IMR-90 (cell line): ENCODE measurements around the gene UGT1A4. TPM values are rescaled to one million over a fixed set of nuclear protein-coding genes. Genes with fewer than 3 reads are reported as not detected.

Experiments used
- ATAC-seq: fragments of 200-7000 bp; cut with Tn5 transposase; 2 replicates; pipeline ENCODE4 v1.9.1; 2020; ENCODE audit warnings: low read depth, mild to moderate bottlenecking, moderate library complexity
- BruUV-seq: library from RNA; stranded (reverse); fragments of 400-500 nt; replicated peaks from 2 replicates; lab custom pipeline; 2021; lab: Mats Ljungman, UMichigan
- CTCF ChIA-PET: fragments of 300-600 bp; formaldehyde crosslinking; extraction: SDS; loops from one replicate; lab custom pipeline; 2021; ENCODE audit warnings: antibody characterized with exemption; lab: Yijun Ruan, JAX
- POLR2A ChIA-PET: fragments of 300-600 bp; sonication (Branson Sonifier 250); formaldehyde crosslinking; loops from one replicate; lab custom pipeline; 2022; ENCODE audit warnings: antibody characterized with exemption; ENCODE audit not compliant: unreplicated experiment; lab: Charles Lee
- DNase-seq: peaks from one replicate; pipeline ENCODE4 v3.0.0; 2013
- H2AFZ ChIP-seq: replicated peaks from 2 replicates; pipeline ENCODE3; 2013; ENCODE audit warnings: low read length, mild to moderate bottlenecking; ENCODE audit not compliant: poor library complexity
- H2AK5ac ChIP-seq: 2 replicates; pipeline ENCODE4 v1.6.1; 2013; ENCODE audit warnings: low read depth, low read length, inconsistent platforms
- H2AK9ac ChIP-seq: replicated peaks from 2 replicates; pipeline ENCODE3; 2013; ENCODE audit warnings: mild to moderate bottlenecking, low read depth, low read length, moderate library complexity; ENCODE audit not compliant: poor library complexity
- H2BK120ac ChIP-seq: 2 replicates; pipeline ENCODE4 v1.6.1; 2013; ENCODE audit warnings: low read depth, low read length, inconsistent platforms
- H2BK15ac ChIP-seq: 3 replicates; pipeline ENCODE4 v1.6.1; 2013; ENCODE audit warnings: low read depth, low read length, inconsistent platforms
- H2BK20ac ChIP-seq: 2 replicates; pipeline ENCODE4 v1.6.1; 2013; ENCODE audit warnings: low read depth, mild to moderate bottlenecking, inconsistent platforms, low read length, moderate library complexity
- H2BK5ac ChIP-seq: 2 replicates; pipeline ENCODE4 v1.6.1; 2013; ENCODE audit warnings: mild to moderate bottlenecking, low read depth, low read length, inconsistent platforms; ENCODE audit not compliant: poor library complexity, severe bottlenecking
- H3K14ac ChIP-seq: replicated peaks from 2 replicates; pipeline ENCODE4 v1.6.1; 2013; ENCODE audit warnings: low read depth, low read length, inconsistent platforms
- H3K18ac ChIP-seq: 2 replicates; pipeline ENCODE4 v1.6.1; 2013; ENCODE audit warnings: low read depth, low read length, control low read depth
- H3K23ac ChIP-seq: 2 replicates; pipeline ENCODE4 v1.6.1; 2013; ENCODE audit warnings: low read depth, low read length, inconsistent platforms
- H3K27ac ChIP-seq: 2 replicates; pipeline ENCODE4 v1.5.1; 2013; ENCODE audit warnings: mild to moderate bottlenecking, control low read depth, low read length; ENCODE audit not compliant: insufficient read depth
- H3K27me3 ChIP-seq: 2 replicates; pipeline ENCODE4 v1.6.1; 2013; ENCODE audit warnings: low read length; ENCODE audit not compliant: control insufficient read depth, insufficient read depth
- H3K36me3 ChIP-seq: 2 replicates; pipeline ENCODE4 v1.6.1; 2013; ENCODE audit warnings: low read length, mixed read lengths; ENCODE audit not compliant: control insufficient read depth, insufficient read depth
- H3K4ac ChIP-seq: 2 replicates; pipeline ENCODE4 v1.6.1; 2013; ENCODE audit warnings: low read depth, low read length, inconsistent platforms
- H3K4me1 ChIP-seq: 2 replicates; pipeline ENCODE4 v1.6.1; 2013; ENCODE audit warnings: low read length, mixed read lengths; ENCODE audit not compliant: control insufficient read depth, insufficient read depth
- H3K4me2 ChIP-seq: 2 replicates; pipeline ENCODE4 v1.6.1; 2013; ENCODE audit warnings: low read depth, mild to moderate bottlenecking, control low read depth, low read length, moderate library complexity
- H3K4me3 ChIP-seq: 2 replicates; pipeline ENCODE4 v1.5.1; 2013; ENCODE audit warnings: low read depth, mild to moderate bottlenecking, control low read depth, low read length, moderate library complexity; ENCODE audit not compliant: insufficient read depth
- H3K56ac ChIP-seq: 2 replicates; pipeline ENCODE4 v1.6.1; 2013; ENCODE audit warnings: low read length, inconsistent platforms; ENCODE audit not compliant: insufficient read depth; ENCODE audit errors: extremely low read depth
- H3K79me1 ChIP-seq, 2 experiments: 2 replicates each; pipeline ENCODE4 v1.6.1; 2013; ENCODE audit warnings: low read length in 2 of 2, inconsistent platforms in 1 of 2, low read depth in 1 of 2
- H3K9ac ChIP-seq: 2 replicates; pipeline ENCODE4 v1.6.1; 2013; ENCODE audit warnings: low read depth, low read length, control low read depth
- H3K9me1 ChIP-seq: 2 replicates; pipeline ENCODE4 v1.6.1; 2013; ENCODE audit warnings: low read length, inconsistent platforms; ENCODE audit not compliant: insufficient read depth
- H3K9me3 ChIP-seq: 2 replicates; pipeline ENCODE4 v1.6.1; 2013; ENCODE audit warnings: low read length; ENCODE audit not compliant: control insufficient read depth, insufficient read depth
- H4K20me1 ChIP-seq: 2 replicates; pipeline ENCODE4 v1.6.1; 2013; ENCODE audit warnings: low read length, inconsistent platforms; ENCODE audit not compliant: insufficient read depth
- H4K5ac ChIP-seq: 2 replicates; pipeline ENCODE4 v1.6.1; 2013; ENCODE audit warnings: mild to moderate bottlenecking, low read depth, low read length, control low read depth
- H4K8ac ChIP-seq, 2 experiments: 2 replicates each; pipeline ENCODE4 v1.6.1; 2013; ENCODE audit warnings: low read depth in 2 of 2, low read length in 2 of 2, control low read depth in 1 of 2, inconsistent platforms in 1 of 2
- H4K91ac ChIP-seq: 2 replicates; pipeline ENCODE4 v1.6.1; 2013; ENCODE audit warnings: low read depth, low read length, inconsistent platforms; ENCODE audit not compliant: insufficient read depth
- BHLHE40 ChIP-seq: fragments of 150-350 bp; IDR thresholded peaks from 2 replicates; pipeline ENCODE4 v1.6.1; 2016; ENCODE audit warnings: mild to moderate bottlenecking, low read depth, low read length
- CEBPB ChIP-seq: IDR thresholded peaks from 2 replicates; pipeline ENCODE4 v1.6.1; 2012; ENCODE audit warnings: low read depth, low read length, improper control_type of control experiment
- FOS ChIP-seq: fragments of 150-350 bp; IDR thresholded peaks from 2 replicates; pipeline ENCODE4 v1.6.1; 2016; ENCODE audit warnings: low read depth, low read length
- MAFK ChIP-seq: IDR thresholded peaks from 2 replicates; pipeline ENCODE4 v1.6.1; 2012; ENCODE audit warnings: low read depth, low read length, improper control_type of control experiment
- MAZ ChIP-seq: IDR thresholded peaks from 2 replicates; pipeline ENCODE4 v1.6.1; 2012; ENCODE audit warnings: low read depth, mild to moderate bottlenecking, low read length, improper control_type of control experiment, moderate library complexity, borderline replicate concordance
- NFE2L2 ChIP-seq: fragments of 150-350 bp; IDR thresholded peaks from 2 replicates; pipeline ENCODE4 v1.6.1; 2016; ENCODE audit warnings: low read depth, mild to moderate bottlenecking, low read length
- POLR2A ChIP-seq: IDR thresholded peaks from 2 replicates; pipeline ENCODE4 v1.6.1; 2012; ENCODE audit warnings: mild to moderate bottlenecking, low read depth, low read length
- RAD21 ChIP-seq: IDR thresholded peaks from 2 replicates; pipeline ENCODE4 v1.6.1; 2012; ENCODE audit warnings: low read length, improper control_type of control experiment
- RCOR1 ChIP-seq: IDR thresholded peaks from 2 replicates; pipeline ENCODE4 v1.6.1; 2012; ENCODE audit warnings: mild to moderate bottlenecking, low read length, improper control_type of control experiment; ENCODE audit not compliant: insufficient replicate concordance
- RFX5 ChIP-seq: IDR thresholded peaks from 2 replicates; pipeline ENCODE4 v1.8.0; 2012; ENCODE audit warnings: low read depth, mild to moderate bottlenecking, low read length, moderate library complexity
- WGBS, 2 experiments: methylation state at CpG; one replicate each; pipeline versions ENCODE4 v1.1.5 to v1.1.7; 2013; ENCODE audit warnings: missing lambda C conversion rate in 2 of 2; ENCODE audit not compliant: insufficient read length in 1 of 2; ENCODE audit errors: extremely low coverage in 2 of 2; 5-methylcytosine and 5-hydroxymethylcytosine counted together
- dilution Hi-C: fragments of 300-500 bp; cut with HindIII; formaldehyde crosslinking; loops from one replicate; pipeline ENCODE4 v1.14.3; 2018; ENCODE audit warnings: low sequenced_read_pairs; ENCODE audit not compliant: unreplicated experiment
- in situ Hi-C: fragments of 300-500 bp; cut with MboI; formaldehyde crosslinking; loops from 3 replicates; pipeline ENCODE4 v1.14.3; 2019; ENCODE audit warnings: low sequenced_read_pairs, inconsistent platforms, mixed read lengths
- intact Hi-C: fragments of 100-400 bp; cut with micrococcal nuclease; formaldehyde crosslinking; loops from 2 replicates; pipeline ENCODE4 v1.10.0; 2022
- polyA plus RNA-seq, 3 experiments: library from polyadenylated mRNA; depleted of rRNA; stranded (reverse); fragments of >200 nt; gene quantifications; 2 replicates each; pipeline ENCODE4 v1.2.3, GENCODE V29; 2012; ENCODE audit warnings: low replicate concordance in 1 of 3
- total RNA-seq: library from RNA; depleted of rRNA; stranded (reverse); fragments of >200 nt; gene quantifications from 2 replicates; pipeline ENCODE4 v1.2.3, GENCODE V29; 2012
- TF ChIP-seq, protein P1 (sequence below): fragments of 150-350 bp; IDR thresholded peaks from 2 replicates; pipeline ENCODE4 v1.6.1; 2017; ENCODE audit warnings: mild to moderate bottlenecking, antibody characterized with exemption, low read length, low read depth
- TF ChIP-seq, protein P2 (sequence below): conservative IDR thresholded peaks from 2 replicates; pipeline ENCODE4 v1.5.1; 2012; ENCODE audit warnings: mild to moderate bottlenecking, low read depth, low read length, improper control_type of control experiment
- TF ChIP-seq, protein P3 (sequence below): fragments of 150-350 bp; IDR thresholded peaks from 2 replicates; pipeline ENCODE4 v1.6.1; 2016; ENCODE audit warnings: low read depth, mild to moderate bottlenecking, low read length, moderate library complexity, borderline replicate concordance

Gene UGT1A4
- total and polyA plus RNA-seq, 2 of the 4 experiments (the other 2 are of a cell fraction): not detected

DNA sequence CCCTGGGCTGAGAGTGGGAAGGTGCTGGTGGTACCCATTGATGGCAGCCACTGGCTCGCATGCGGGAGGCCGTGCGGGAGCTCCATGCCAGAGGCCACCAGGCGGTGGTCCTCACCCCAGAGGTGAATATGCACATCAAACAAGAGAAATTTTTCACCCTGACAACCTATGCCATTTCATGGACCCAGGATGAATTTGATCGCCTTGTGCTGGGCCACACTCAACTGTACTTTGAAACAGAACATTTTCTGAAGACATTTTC, 28.7 kb downstream of the UGT1A4 start:
- in situ Hi-C loops (no loop called here), intact Hi-C loops (no loop called here), dilution Hi-C loops (no loop called here)
- Histone ChIP-seq H3K9me3 (peaks cover 4% of the 10 kb centered on the region; the same call in 1 of the 2 replicates), H2BK120ac (no peak overlapping the region), H3K4me3 (no peak overlapping the region), H3K79me1 (no peaks in the 10 kb centered on the region), H3K14ac (no peak overlapping the region), H2BK20ac (no peak overlapping the region), H2BK15ac (no peak overlapping the region), H2BK5ac (no peak overlapping the region), H3K9me1 (no peaks in the 10 kb centered on the region), H4K91ac (no peak overlapping the region), H3K27me3 (no peaks in the 10 kb centered on the region; the same call in 1 of the 2 replicates), H2AK9ac (no peak overlapping the region), H3K27ac (no peak overlapping the region), H3K36me3 (no peaks in the 10 kb centered on the region), H3K18ac (no peak overlapping the region), H2AFZ (no peak overlapping the region), H4K8ac (no peak overlapping the region), H3K56ac (no peak overlapping the region), H3K4ac (no peak overlapping the region), H3K23ac (no peak overlapping the region), H3K9ac (no peak overlapping the region), H4K20me1 (no peaks in the 10 kb centered on the region), H3K4me2 (no peak overlapping the region), H2AK5ac (no peak overlapping the region), H4K5ac (no peak overlapping the region), H3K4me1 (no peaks in the 10 kb centered on the region)
- WGBS, 2 experiments: no CpG with 5 or more reads among the region's 6 CpGs
- ATAC-seq: no peak
- BruUV-seq: no TSS peak
- DNase-seq: no peak
- POLR2A ChIA-PET: no interaction called here
- TF ChIP-seq CEBPB (no peak), POLR2A (no peak), MAFK (no peak), NFE2L2 (no peak), RCOR1 (no peak), RFX5 (no peak), RAD21 (no peak), FOS (no peak), MAZ (no peak), BHLHE40 (no peak)
- TF ChIP-seq, protein P1, sequence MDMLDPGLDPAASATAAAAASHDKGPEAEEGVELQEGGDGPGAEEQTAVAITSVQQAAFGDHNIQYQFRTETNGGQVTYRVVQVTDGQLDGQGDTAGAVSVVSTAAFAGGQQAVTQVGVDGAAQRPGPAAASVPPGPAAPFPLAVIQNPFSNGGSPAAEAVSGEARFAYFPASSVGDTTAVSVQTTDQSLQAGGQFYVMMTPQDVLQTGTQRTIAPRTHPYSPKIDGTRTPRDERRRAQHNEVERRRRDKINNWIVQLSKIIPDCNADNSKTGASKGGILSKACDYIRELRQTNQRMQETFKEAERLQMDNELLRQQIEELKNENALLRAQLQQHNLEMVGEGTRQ: no peak
- TF ChIP-seq, protein P2, sequence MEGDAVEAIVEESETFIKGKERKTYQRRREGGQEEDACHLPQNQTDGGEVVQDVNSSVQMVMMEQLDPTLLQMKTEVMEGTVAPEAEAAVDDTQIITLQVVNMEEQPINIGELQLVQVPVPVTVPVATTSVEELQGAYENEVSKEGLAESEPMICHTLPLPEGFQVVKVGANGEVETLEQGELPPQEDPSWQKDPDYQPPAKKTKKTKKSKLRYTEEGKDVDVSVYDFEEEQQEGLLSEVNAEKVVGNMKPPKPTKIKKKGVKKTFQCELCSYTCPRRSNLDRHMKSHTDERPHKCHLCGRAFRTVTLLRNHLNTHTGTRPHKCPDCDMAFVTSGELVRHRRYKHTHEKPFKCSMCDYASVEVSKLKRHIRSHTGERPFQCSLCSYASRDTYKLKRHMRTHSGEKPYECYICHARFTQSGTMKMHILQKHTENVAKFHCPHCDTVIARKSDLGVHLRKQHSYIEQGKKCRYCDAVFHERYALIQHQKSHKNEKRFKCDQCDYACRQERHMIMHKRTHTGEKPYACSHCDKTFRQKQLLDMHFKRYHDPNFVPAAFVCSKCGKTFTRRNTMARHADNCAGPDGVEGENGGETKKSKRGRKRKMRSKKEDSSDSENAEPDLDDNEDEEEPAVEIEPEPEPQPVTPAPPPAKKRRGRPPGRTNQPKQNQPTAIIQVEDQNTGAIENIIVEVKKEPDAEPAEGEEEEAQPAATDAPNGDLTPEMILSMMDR: no peak
- TF ChIP-seq, protein P3, sequence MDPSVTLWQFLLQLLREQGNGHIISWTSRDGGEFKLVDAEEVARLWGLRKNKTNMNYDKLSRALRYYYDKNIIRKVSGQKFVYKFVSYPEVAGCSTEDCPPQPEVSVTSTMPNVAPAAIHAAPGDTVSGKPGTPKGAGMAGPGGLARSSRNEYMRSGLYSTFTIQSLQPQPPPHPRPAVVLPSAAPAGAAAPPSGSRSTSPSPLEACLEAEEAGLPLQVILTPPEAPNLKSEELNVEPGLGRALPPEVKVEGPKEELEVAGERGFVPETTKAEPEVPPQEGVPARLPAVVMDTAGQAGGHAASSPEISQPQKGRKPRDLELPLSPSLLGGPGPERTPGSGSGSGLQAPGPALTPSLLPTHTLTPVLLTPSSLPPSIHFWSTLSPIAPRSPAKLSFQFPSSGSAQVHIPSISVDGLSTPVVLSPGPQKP: no peak
- CTCF ChIA-PET: interaction anchor here (0.6 kb wide), 1 partner anchor 16 kb away, joined by 3 read pairs; no protein-coding TSS in a partner anchor
